BE2C (cell line): Measurements from ENCODE around the gene CHST11. TPM values are rescaled to one million over a fixed set of nuclear protein-coding genes. Genes with fewer than 3 reads are reported as not detected.
A peak's percentile ranks its signal among the peaks of the same experiment; 100 is the strongest.

ENCODE experiments used
- DNase-seq: peaks from one replicate; pipeline ENCODE4 v3.0.0-alpha.2; 2020
- H3K27me3 ChIP-seq: fragments of 250-450 bp; sonication (Bioruptor Pico); 2 replicates; pipeline ENCODE4 v1.5.1; 2020; ENCODE audit warnings: mild to moderate bottlenecking
- H3K36me3 ChIP-seq: fragments of 250-450 bp; sonication (Bioruptor Pico); 2 replicates; pipeline ENCODE4 v1.5.1; 2020; ENCODE audit warnings: mild to moderate bottlenecking
- H3K4me1 ChIP-seq: fragments of 250-450 bp; sonication (Bioruptor Pico); 2 replicates; pipeline ENCODE4 v1.5.1; 2020
- H3K4me3 ChIP-seq: 2 replicates; pipeline ENCODE4 v1.5.1; 2011; ENCODE audit warnings: low read depth, low read length
- H3K9me3 ChIP-seq: fragments of 250-450 bp; sonication (Bioruptor Pico); 2 replicates; pipeline ENCODE4 v1.5.1; 2020
- polyA plus RNA-seq: library from polyadenylated mRNA; unstranded; fragments of >200 nt; gene quantifications from one replicate; pipeline ENCODE4 v1.2.1, GENCODE V29; 2012; ENCODE audit warnings: low read depth, missing spikeins; ENCODE audit not compliant: insufficient read length, insufficient read depth
- TF ChIP-seq, protein P1 (sequence below): IDR thresholded peaks from 2 replicates; pipeline ENCODE4 v1.5.1; 2012; ENCODE audit warnings: mild to moderate bottlenecking, low read depth, low read length

The CHST11 gene
- 38.2 TPM for polyA plus RNA-seq

DNA sequence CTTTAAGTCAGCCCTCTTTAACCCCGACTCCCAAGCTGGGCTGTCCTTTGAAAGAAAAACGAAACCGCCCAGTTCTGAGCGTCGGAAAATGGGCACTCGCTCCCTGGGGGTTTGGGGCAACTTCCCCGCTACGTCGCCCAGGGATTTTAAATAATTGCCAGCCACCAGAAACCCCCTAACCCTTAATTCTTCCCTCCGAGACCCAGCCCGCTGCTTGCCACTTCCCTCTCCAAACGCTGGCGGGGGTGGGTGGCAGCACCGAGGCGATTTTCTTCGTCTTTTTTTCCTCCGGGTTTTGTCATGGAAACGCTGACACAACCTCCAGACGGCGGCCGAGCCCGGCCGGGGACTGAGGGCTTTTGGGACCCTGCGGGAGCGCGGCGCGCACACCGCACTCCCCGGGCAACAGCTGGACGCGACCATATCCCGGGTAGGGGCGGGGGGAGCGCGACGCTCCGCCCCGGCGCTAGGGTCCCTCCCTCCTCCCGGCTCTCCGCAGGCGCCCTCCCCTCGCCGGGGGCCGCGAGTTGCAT is at the start of gene CHST11:
TSS of gene CHST11 (plus strand) at position 532 of the 533 bp plus-strand sequence.
- Histone ChIP-seq H3K4me1 (no peaks in the 10 kb centered on the region; the same call in 1 of the 2 replicates), H3K27me3 (no peaks in the 10 kb centered on the region), H3K9me3 (no peaks in the 10 kb centered on the region), H3K4me3 (peak within 1 kb of the TSS; percentile 91), H3K36me3 (no peaks in the 10 kb centered on the region)
- TF ChIP-seq, protein P1, sequence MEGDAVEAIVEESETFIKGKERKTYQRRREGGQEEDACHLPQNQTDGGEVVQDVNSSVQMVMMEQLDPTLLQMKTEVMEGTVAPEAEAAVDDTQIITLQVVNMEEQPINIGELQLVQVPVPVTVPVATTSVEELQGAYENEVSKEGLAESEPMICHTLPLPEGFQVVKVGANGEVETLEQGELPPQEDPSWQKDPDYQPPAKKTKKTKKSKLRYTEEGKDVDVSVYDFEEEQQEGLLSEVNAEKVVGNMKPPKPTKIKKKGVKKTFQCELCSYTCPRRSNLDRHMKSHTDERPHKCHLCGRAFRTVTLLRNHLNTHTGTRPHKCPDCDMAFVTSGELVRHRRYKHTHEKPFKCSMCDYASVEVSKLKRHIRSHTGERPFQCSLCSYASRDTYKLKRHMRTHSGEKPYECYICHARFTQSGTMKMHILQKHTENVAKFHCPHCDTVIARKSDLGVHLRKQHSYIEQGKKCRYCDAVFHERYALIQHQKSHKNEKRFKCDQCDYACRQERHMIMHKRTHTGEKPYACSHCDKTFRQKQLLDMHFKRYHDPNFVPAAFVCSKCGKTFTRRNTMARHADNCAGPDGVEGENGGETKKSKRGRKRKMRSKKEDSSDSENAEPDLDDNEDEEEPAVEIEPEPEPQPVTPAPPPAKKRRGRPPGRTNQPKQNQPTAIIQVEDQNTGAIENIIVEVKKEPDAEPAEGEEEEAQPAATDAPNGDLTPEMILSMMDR: peak; percentile 30
- DNase-seq: peak; percentile 88

DNA sequence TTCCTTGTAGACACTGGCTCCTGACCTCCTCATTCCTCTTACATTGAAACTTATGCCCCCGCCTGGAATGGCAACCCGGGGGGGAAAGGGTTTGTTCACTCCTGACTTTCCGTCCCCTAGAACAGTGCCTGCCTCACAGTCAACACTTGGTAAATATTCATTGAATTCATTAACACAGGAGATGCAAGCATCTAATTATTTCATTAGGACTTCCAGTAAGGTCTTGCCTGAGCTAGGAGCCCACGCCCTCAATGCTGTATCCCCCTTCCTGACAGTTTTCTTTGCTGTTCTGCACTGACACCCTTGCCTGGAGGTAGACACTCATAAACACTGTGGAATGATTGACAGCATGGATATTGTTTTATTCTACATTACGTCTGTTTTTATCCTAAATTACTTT is 49.3 kb upstream of the CHST11 start:
- Histone ChIP-seq H3K36me3 (no peaks in the 10 kb centered on the region), H3K4me1 (peaks cover 25% of the 10 kb centered on the region), H3K4me3 (no peak overlapping the region), H3K9me3 (no peaks in the 10 kb centered on the region; the same call in 1 of the 2 replicates), H3K27me3 (no peaks in the 10 kb centered on the region)
- no peak for DNase-seq
- TF ChIP-seq, protein P1: no peak

DNA sequence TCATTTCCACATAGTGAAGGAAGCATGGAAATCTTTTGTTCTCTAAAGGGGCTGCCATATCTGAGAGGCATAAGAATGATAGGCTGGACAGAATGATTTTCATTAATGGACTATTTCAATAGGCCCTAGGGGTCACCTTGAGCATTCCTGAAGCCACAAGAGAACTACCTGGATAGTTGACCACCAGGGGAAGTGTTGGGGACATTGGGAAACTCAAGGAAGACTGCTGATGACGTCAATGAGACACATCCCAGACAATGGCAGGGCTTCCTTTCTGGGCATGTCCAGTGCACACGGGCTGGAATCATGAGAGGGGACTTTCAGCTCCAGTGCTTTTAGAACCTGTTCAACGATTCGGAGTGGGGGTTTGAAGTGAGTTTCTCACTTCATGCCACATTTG is 48.8 kb upstream of the CHST11 start:
- Histone ChIP-seq H3K27me3 (no peaks in the 10 kb centered on the region), H3K36me3 (no peaks in the 10 kb centered on the region), H3K4me1 (peaks cover 25% of the 10 kb centered on the region), H3K9me3 (no peaks in the 10 kb centered on the region; the same call in 1 of the 2 replicates), H3K4me3 (peak overlapping the region; percentile 29)
- no peak for DNase-seq
- TF ChIP-seq, protein P1: no peak

DNA sequence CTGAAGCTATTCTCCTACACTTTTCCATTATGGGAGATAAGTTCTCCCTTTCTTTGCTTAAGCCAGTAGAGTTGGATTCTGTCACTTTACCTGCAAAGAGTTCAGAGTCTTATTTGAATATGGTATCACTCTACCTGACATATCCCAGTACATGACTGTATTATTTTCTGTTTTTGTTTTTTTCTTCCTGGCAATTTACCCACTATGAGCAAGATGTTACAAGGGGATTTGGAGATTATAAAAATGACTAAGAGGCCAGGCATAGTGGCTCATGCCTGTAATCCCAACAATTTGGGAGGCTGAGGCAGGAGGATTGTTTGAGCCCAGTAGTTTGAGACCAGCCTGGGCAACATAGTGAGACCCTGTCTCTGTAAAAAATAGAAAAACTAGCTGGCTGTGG is 46.4 kb upstream of the CHST11 start:
- Histone ChIP-seq H3K36me3 (no peaks in the 10 kb centered on the region), H3K27me3 (no peaks in the 10 kb centered on the region), H3K4me1 (peaks cover 30% of the 10 kb centered on the region), H3K4me3 (no peak overlapping the region), H3K9me3 (no peaks in the 10 kb centered on the region; the same call in 1 of the 2 replicates)
- no peak for DNase-seq
- TF ChIP-seq, protein P1: no peak

DNA sequence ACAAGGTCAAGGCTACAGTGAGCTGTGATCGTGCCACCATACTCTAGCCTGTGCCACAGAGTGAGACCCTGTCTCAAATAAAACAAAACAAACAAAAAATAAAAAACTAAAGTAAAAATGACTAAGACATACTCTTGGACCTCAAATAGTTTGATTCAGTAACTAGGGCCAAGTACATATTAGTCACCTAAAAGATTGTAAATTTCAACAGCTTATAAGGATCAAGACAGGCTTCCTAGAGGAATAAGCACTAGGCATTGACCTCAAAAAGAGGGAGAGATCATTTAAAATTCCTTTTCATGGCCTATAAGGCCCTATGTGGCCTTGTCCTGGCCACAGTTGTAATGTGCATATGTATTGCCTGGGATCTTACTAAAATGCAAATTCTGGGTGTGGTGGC is 46.0 kb upstream of the CHST11 start:
- Histone ChIP-seq H3K27me3 (no peaks in the 10 kb centered on the region), H3K4me1 (peaks cover 30% of the 10 kb centered on the region), H3K4me3 (no peak overlapping the region), H3K36me3 (no peaks in the 10 kb centered on the region), H3K9me3 (no peaks in the 10 kb centered on the region; the same call in 1 of the 2 replicates)
- no peak for DNase-seq
- TF ChIP-seq, protein P1: no peak

DNA sequence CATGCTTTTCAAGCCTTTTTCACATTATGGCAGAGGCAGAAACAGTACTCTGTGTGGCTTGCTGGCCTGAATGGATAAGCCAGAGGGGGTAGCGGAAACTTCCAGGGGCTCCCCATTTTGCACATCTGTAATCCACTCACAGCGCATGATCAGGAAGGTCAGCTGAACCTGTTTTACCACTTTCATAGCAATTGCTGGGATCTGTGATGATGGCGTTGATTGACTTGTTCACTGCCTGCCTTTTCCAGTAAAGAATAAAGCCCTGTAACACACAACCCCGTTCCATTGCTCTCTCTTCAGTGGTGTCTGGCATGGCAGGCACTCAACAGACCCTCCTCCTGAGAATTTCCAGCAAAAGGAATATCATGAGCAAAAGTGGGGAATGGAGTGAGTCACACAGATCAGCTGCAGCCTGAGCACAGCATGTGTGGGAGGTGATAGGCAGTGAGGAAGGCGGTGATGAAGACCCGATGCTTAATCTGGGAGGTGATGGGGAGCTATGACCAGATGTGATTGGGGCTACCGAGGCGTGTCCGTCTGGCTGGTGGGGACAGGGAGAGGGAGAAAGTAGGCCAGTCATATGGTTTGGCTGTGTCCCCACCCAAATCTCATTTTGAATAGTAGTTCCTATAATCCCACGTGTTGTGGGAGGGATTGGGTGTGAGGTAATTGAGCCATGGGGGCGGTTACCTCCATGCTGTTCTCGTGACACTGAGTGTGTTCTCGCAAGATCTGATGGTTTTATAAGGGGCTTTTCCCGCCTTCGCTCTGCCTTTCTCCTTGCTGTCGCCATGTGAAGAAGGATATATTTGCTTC is 44.7 kb upstream of the CHST11 start:
- H3K27me3 ChIP-seq: no peaks in the 10 kb centered on the region
- no peaks in the 10 kb centered on the region for H3K9me3 ChIP-seq
- no peak overlapping the region for H3K4me3 ChIP-seq
- TF ChIP-seq, protein P1: no peak
- peaks cover 30% of the 10 kb centered on the region for H3K4me1 ChIP-seq
- no peaks in the 10 kb centered on the region for H3K36me3 ChIP-seq
- peak; percentile 33 for DNase-seq
